A549 (cell line): ENCODE measurements around the gene ARHGAP22. TPM values are rescaled to one million over a fixed set of nuclear protein-coding genes. Genes with fewer than 3 reads are reported as not detected.

ENCODE experiments used
- ATAC-seq, 2 experiments: fragments of 200-7000 bp in 1 of 2; fragments of >200 bp in 1 of 2; cut with Nextera tagmentation in 1 of 2; cut with Tn5 transposase in 1 of 2; 3 replicates each; pipeline versions ENCODE4 v1.8.0 to v1.9.1; 2018 to 2020; ENCODE audit warnings: mild to moderate bottlenecking in 1 of 2, moderate library complexity in 1 of 2
- CTCF ChIA-PET: fragments of 300-600 bp; sonication (Branson Sonifier 250); formaldehyde crosslinking; extraction: SDS; loops from one replicate; lab custom pipeline; 2021; ENCODE audit warnings: antibody characterized with exemption, inconsistent platforms; lab: Yijun Ruan, JAX
- POLR2A ChIA-PET: fragments of 350-600 bp; formaldehyde crosslinking; extraction: SDS; loops from one replicate; lab custom pipeline; 2021; ENCODE audit warnings: antibody characterized with exemption, inconsistent platforms; lab: Yijun Ruan, JAX
- DNase-seq, 2 experiments: peaks; one replicate each; pipeline versions ENCODE4 v3.0.0 to v3.0.0-alpha.2; 2011 to 2016; ENCODE audit warnings: low read depth in 1 of 2, low spot score in 1 of 2
- FAIRE-seq: peaks from 2 replicates; lab custom pipeline; 2011; peaks lifted over from hg19 to GRCh38; lab: Jason Lieb, UNC
- H3K27ac ChIP-seq, 2 experiments: fragments of >200 bp; sonication (Bioruptor Twin); formaldehyde crosslinking; 3 replicates each; pipeline ENCODE4 v1.5.1; 2016 to 2017
- H3K4me1 ChIP-seq: fragments of >200 bp; sonication (Bioruptor Twin); formaldehyde crosslinking; 3 replicates; pipeline ENCODE4 v1.6.1; 2016
- H3K4me2 ChIP-seq: fragments of >200 bp; sonication (Bioruptor Twin); formaldehyde crosslinking; 3 replicates; pipeline ENCODE4 v1.6.1; 2016
- H3K4me3 ChIP-seq: fragments of >200 bp; sonication (Bioruptor Twin); formaldehyde crosslinking; 3 replicates; pipeline ENCODE4 v1.5.1; 2016
- H3K9me3 ChIP-seq: fragments of >200 bp; sonication (Bioruptor Twin); formaldehyde crosslinking; 3 replicates; pipeline ENCODE4 v1.6.1; 2016
- ATOH8 ChIP-seq: fragments of 250-450 bp; sonication (Bioruptor Pico); IDR thresholded peaks from 2 replicates; pipeline ENCODE4 v1.5.0; 2020; ENCODE audit warnings: low read depth, mild to moderate bottlenecking, moderate library complexity
- BHLHE40 ChIP-seq: IDR thresholded peaks from 2 replicates; pipeline ENCODE4 v1.6.1; 2012; ENCODE audit warnings: low read depth, low read length, inconsistent platforms
- CBX2 ChIP-seq: fragments of 200-600 bp; sonication (generic); IDR thresholded peaks from 2 replicates; pipeline ENCODE4 v1.6.1; 2016; ENCODE audit warnings: low read depth, mild to moderate bottlenecking, borderline replicate concordance
- CEBPB ChIP-seq, 2 experiments: fragments of >200 bp in 1 of 2; sonication (Bioruptor Twin) in 1 of 2; formaldehyde crosslinking in 1 of 2; IDR thresholded peaks; 2 replicates each; pipeline ENCODE4 v1.6.1; 2012 to 2016
- CHD4 ChIP-seq: fragments of 200-600 bp; sonication (generic); IDR thresholded peaks from 2 replicates; pipeline ENCODE4 v1.6.1; 2016; ENCODE audit warnings: antibody characterized with exemption, mild to moderate bottlenecking, borderline replicate concordance
- CTCF ChIP-seq: fragments of >200 bp; sonication (Bioruptor Twin); formaldehyde crosslinking; IDR thresholded peaks from 3 replicates; pipeline ENCODE4 v1.5.1; 2016
- EP300 ChIP-seq, 2 experiments: fragments of >200 bp; sonication (Bioruptor Twin); formaldehyde crosslinking; IDR thresholded peaks; 2 replicates in 1 of 2; 3 replicates in 1 of 2; pipeline ENCODE4 v1.6.1; 2016 to 2017
- FOSB ChIP-seq: fragments of 250-450 bp; sonication (Bioruptor Pico); IDR thresholded peaks from 2 replicates; pipeline ENCODE4 v1.5.0; 2020; ENCODE audit warnings: mild to moderate bottlenecking, moderate library complexity
- FOSL2 ChIP-seq, 2 experiments: fragments of 450-650 bp in 1 of 2; fragments of >200 bp in 1 of 2; sonication (Bioruptor Twin) in 1 of 2; formaldehyde crosslinking; IDR thresholded peaks; 2 replicates each; pipeline versions ENCODE4 v1.5.0 to v1.6.1; 2016 to 2020; ENCODE audit warnings: mild to moderate bottlenecking in 1 of 2, moderate library complexity in 1 of 2
- GATA3 ChIP-seq: IDR thresholded peaks from 2 replicates; pipeline ENCODE4 v1.6.1; 2012; ENCODE audit warnings: borderline replicate concordance
- HDAC2 ChIP-seq: fragments of 200-600 bp; sonication (generic); IDR thresholded peaks from 2 replicates; pipeline ENCODE4 v1.6.1; 2016
- HMGXB4 ChIP-seq: fragments of 250-450 bp; sonication (Bioruptor Pico); IDR thresholded peaks from 2 replicates; pipeline ENCODE4 v1.5.0; 2021; ENCODE audit warnings: mild to moderate bottlenecking, moderate library complexity, borderline replicate concordance
- HOXB5 ChIP-seq: fragments of 250-450 bp; sonication (Bioruptor Pico); IDR thresholded peaks from 2 replicates; pipeline ENCODE4 v1.5.0; 2020; ENCODE audit warnings: mild to moderate bottlenecking, moderate library complexity
- KDM5A ChIP-seq: fragments of 200-600 bp; sonication (generic); IDR thresholded peaks from 2 replicates; pipeline ENCODE4 v1.6.1; 2016; ENCODE audit warnings: antibody characterized with exemption, mild to moderate bottlenecking
- PBX3 ChIP-seq: IDR thresholded peaks from 2 replicates; pipeline ENCODE4 v1.6.1; 2012
- POLR2A ChIP-seq: IDR thresholded peaks from 2 replicates; pipeline ENCODE4 v1.6.1; 2012; ENCODE audit warnings: mild to moderate bottlenecking, low read length
- POLR2AphosphoS2 ChIP-seq: conservative IDR thresholded peaks from 2 replicates; pipeline ENCODE4 v1.6.1; 2012; ENCODE audit warnings: low read length, improper control_type of control experiment, inconsistent platforms
- SMC3 ChIP-seq: fragments of >200 bp; sonication (Bioruptor Twin); formaldehyde crosslinking; IDR thresholded peaks from 3 replicates; pipeline ENCODE4 v1.6.1; 2018; ENCODE audit warnings: inconsistent platforms
- ZFP36 ChIP-seq: fragments of 450-650 bp; IDR thresholded peaks from 2 replicates; pipeline ENCODE4 v1.6.1; 2014; ENCODE audit warnings: borderline replicate concordance; ENCODE audit not compliant: partially characterized antibody
- ZNF302 ChIP-seq: fragments of 250-450 bp; sonication (Bioruptor Pico); IDR thresholded peaks from 2 replicates; pipeline ENCODE4 v1.9.0; 2021; ENCODE audit warnings: inconsistent platforms, mild to moderate bottlenecking, moderate library complexity
- WGBS: methylation state at CpG from one replicate; pipeline ENCODE4 v1.1.6; 2017; ENCODE audit errors: missing lambda C conversion rate; 5-methylcytosine and 5-hydroxymethylcytosine counted together
- polyA plus RNA-seq, 4 experiments: library from polyadenylated mRNA; depleted of rRNA in 3 of 4; stranded (reverse); fragments of >200 nt; fragmentation: RNase III in 1 of 4; extraction: RNeasy Plus Mini Kit Qiagen cat#74134 plus additional on column Dnase treatment in 1 of 4; gene quantifications; 2 replicates in 3 of 4; 3 replicates in 1 of 4; pipeline ENCODE4 v1.2.3, GENCODE V29; 2011 to 2017

ARHGAP22 gene
- polyA plus RNA-seq, 2 of the 4 experiments (the other 2 are of a cell fraction): 1.9 to 3.2 TPM

- no peak for TF ChIP-seq PBX3
- no peak for TF ChIP-seq FOSB (CRISPR knock-in tag)
These were observed 127.7 kb downstream of the ARHGAP22 start (continued) for GRCh38 chr10:48477141-48477540.

GRCh38 chr10:48476279-48476982, 128.4 kb downstream of the ARHGAP22 start:
- no peak for ATAC-seq
- no peak for DNase-seq
- Histone ChIP-seq H3K4me3 (no peak overlapping the region), H3K4me2 (no peak overlapping the region), H3K9me3 (no peaks in the 10 kb centered on the region; the same call in 2 of the 3 replicates), H3K27ac (no peak overlapping the region), H3K4me1 (no peaks in the 10 kb centered on the region)
- no peak for FAIRE-seq
- 87% methylated on average over 9 of the region's 9 CpGs for WGBS
- POLR2A ChIA-PET: no interaction called here
- CTCF ChIA-PET: interaction anchor here (0.7 kb wide), 1 partner anchor 18 kb away, joined by 4 read pairs; no protein-coding TSS in a partner anchor
- TF ChIP-seq GATA3: no peak
- no peak for TF ChIP-seq HDAC2
- TF ChIP-seq CHD4: no peak
- TF ChIP-seq HOXB5 (CRISPR knock-in tag): no peak
- no peak for TF ChIP-seq SMC3
- TF ChIP-seq POLR2A: no peak
- no peak for TF ChIP-seq ZFP36
- no peak for TF ChIP-seq POLR2AphosphoS2
- no peak for TF ChIP-seq KDM5A
- no peak for TF ChIP-seq BHLHE40
- TF ChIP-seq CTCF: no peak
- TF ChIP-seq CBX2: no peak
- no peak for TF ChIP-seq ZNF302 (CRISPR knock-in tag)
- TF ChIP-seq HMGXB4 (CRISPR knock-in tag): no peak
- TF ChIP-seq CEBPB (IDR thresholded peaks at IDR 0.05): no peak
- TF ChIP-seq PBX3: no peak
- no peak for TF ChIP-seq FOSL2 (IDR thresholded peaks at IDR 0.05)
- TF ChIP-seq FOSL2 (CRISPR knock-in tag; IDR thresholded peaks at IDR 0.05): no peak
- TF ChIP-seq ATOH8 (CRISPR knock-in tag): no peak
- no peak for TF ChIP-seq EP300 (IDR thresholded peaks at IDR 0.05)
